K562 (cell line): Measurements from ENCODE around the gene PPP1R10. TPM values are rescaled to one million over a fixed set of nuclear protein-coding genes. Genes with fewer than 3 reads are reported as not detected.

ENCODE experiments used
- CBFA2T2 ChIP-seq: fragments of 450-650 bp; conservative IDR thresholded peaks from 2 replicates; pipeline ENCODE4 v1.6.1; 2017; ENCODE audit warnings: mild to moderate bottlenecking
- CHCHD3 ChIP-seq: fragments of 250-450 bp; sonication (Bioruptor Pico); IDR thresholded peaks from 2 replicates; pipeline ENCODE4 v2.1.2; 2022; ENCODE audit warnings: mild to moderate bottlenecking
- CREB3L1 ChIP-seq: fragments of 450-650 bp; IDR thresholded peaks from 2 replicates; pipeline ENCODE4 v1.6.1; 2014; ENCODE audit warnings: low read depth, mild to moderate bottlenecking, moderate library complexity, borderline replicate concordance
- CREBBP ChIP-seq: IDR thresholded peaks from one replicate; pipeline ENCODE4 v1.6.1; 2012; ENCODE audit warnings: low read depth, mild to moderate bottlenecking, control low read depth, inconsistent platforms, low read length
- ETS2 ChIP-seq: IDR thresholded peaks from 2 replicates; pipeline ENCODE4 v1.6.1; 2016; ENCODE audit warnings: borderline replicate concordance, missing genetic modification characterization, mild to moderate bottlenecking, moderate library complexity, missing compliant biosample characterization; ENCODE audit not compliant: poor library complexity, severe bottlenecking
- ETV1 ChIP-seq: fragments of 450-650 bp; conservative IDR thresholded peaks from 2 replicates; pipeline ENCODE4 v1.6.1; 2016; ENCODE audit warnings: missing genetic modification characterization, control low read depth, low read depth, missing compliant biosample characterization
- GTF2F1 ChIP-seq: IDR thresholded peaks from 2 replicates; pipeline ENCODE4 v1.6.1; 2011; ENCODE audit warnings: low read depth, low read length, improper control_type of control experiment
- HDAC2 ChIP-seq: fragments of 450-650 bp; IDR thresholded peaks from 2 replicates; pipeline ENCODE4 v1.6.1; 2016; ENCODE audit warnings: mild to moderate bottlenecking
- HDGF ChIP-seq: fragments of 450-650 bp; IDR thresholded peaks from 2 replicates; pipeline ENCODE4 v1.6.1; 2016
- HNRNPUL1 ChIP-seq: fragments of 200-400 bp; formaldehyde crosslinking; IDR thresholded peaks from 2 replicates; pipeline ENCODE4 v1.6.1; 2017; ENCODE audit warnings: low read length
- IRF2 ChIP-seq: sonication (generic); formaldehyde crosslinking; IDR thresholded peaks from 2 replicates; pipeline ENCODE4 v1.8.1; 2022; ENCODE audit warnings: mild to moderate bottlenecking, missing genetic modification reagents
- MAFF ChIP-seq: IDR thresholded peaks from 2 replicates; pipeline ENCODE4 v1.6.1; 2012; ENCODE audit warnings: low read length, improper control_type of control experiment
- NCOA1 ChIP-seq: fragments of 450-650 bp; IDR thresholded peaks from 2 replicates; pipeline ENCODE4 v1.6.1; 2016; ENCODE audit warnings: low read depth
- NR2C1 ChIP-seq, 2 experiments: fragments of 450-650 bp; IDR thresholded peaks; 2 replicates each; pipeline ENCODE4 v1.6.1; 2017; ENCODE audit warnings: mild to moderate bottlenecking in 2 of 2, antibody characterized with exemption in 1 of 2, inconsistent platforms in 1 of 2, missing compliant biosample characterization in 1 of 2, missing genetic modification characterization in 1 of 2
- PHF21A ChIP-seq: fragments of 450-650 bp; IDR thresholded peaks from 2 replicates; pipeline ENCODE4 v1.6.1; 2017; ENCODE audit warnings: low read depth, borderline replicate concordance
- PYGO2 ChIP-seq: fragments of 450-650 bp; IDR thresholded peaks from 2 replicates; pipeline ENCODE4 v1.6.1; 2016; ENCODE audit warnings: mild to moderate bottlenecking, missing genetic modification characterization, moderate library complexity, missing compliant biosample characterization
- RBBP5 ChIP-seq: fragments of 200-600 bp; sonication (generic); IDR thresholded peaks from 2 replicates; pipeline ENCODE4 v1.6.1; 2012; ENCODE audit warnings: borderline replicate concordance, mild to moderate bottlenecking, low read length, control low read depth, inconsistent platforms; ENCODE audit not compliant: insufficient read depth, poor library complexity, severe bottlenecking
- SAFB2 ChIP-seq: fragments of 200-400 bp; formaldehyde crosslinking; IDR thresholded peaks from 2 replicates; pipeline ENCODE4 v1.6.1; 2018; ENCODE audit warnings: borderline replicate concordance, low read length, low read depth, moderate library complexity; ENCODE audit not compliant: severe bottlenecking
- SAP30 ChIP-seq: fragments of 200-600 bp; sonication (generic); IDR thresholded peaks from 2 replicates; pipeline ENCODE4 v1.6.1; 2012; ENCODE audit warnings: borderline replicate concordance, low read depth, mild to moderate bottlenecking, moderate library complexity, low read length, control low read depth, inconsistent platforms; ENCODE audit not compliant: insufficient read depth, poor library complexity, severe bottlenecking
- TAL1 ChIP-seq: fragments of 450-650 bp; IDR thresholded peaks from 2 replicates; pipeline ENCODE4 v1.6.1; 2016; ENCODE audit warnings: mild to moderate bottlenecking
- TCF7 ChIP-seq: sonication (generic); IDR thresholded peaks from 2 replicates; pipeline ENCODE4 v1.6.1; 2016; ENCODE audit warnings: antibody characterized with exemption, borderline replicate concordance
- ZC3H4 ChIP-seq: sonication (generic); formaldehyde crosslinking; IDR thresholded peaks from 2 replicates; pipeline ENCODE4 v1.9.0; 2021; ENCODE audit warnings: missing genetic modification reagents, borderline replicate concordance
- ZC3H8 ChIP-seq: fragments of 450-650 bp; IDR thresholded peaks from 2 replicates; pipeline ENCODE4 v1.6.1; 2017
- ZFX ChIP-seq: sonication (generic); formaldehyde crosslinking; IDR thresholded peaks from 2 replicates; pipeline ENCODE4 v1.8.0; 2022; ENCODE audit warnings: mild to moderate bottlenecking, missing genetic modification reagents, moderate library complexity
- ZNF140 ChIP-seq: fragments of 250-450 bp; sonication (Bioruptor Pico); IDR thresholded peaks from 2 replicates; pipeline ENCODE4 v1.8.0; 2021; ENCODE audit warnings: moderate library complexity, mild to moderate bottlenecking, inconsistent platforms
- ZNF175 ChIP-seq: fragments of 200-800 bp; sonication (Bioruptor generic); IDR thresholded peaks from 2 replicates; pipeline ENCODE4 v1.6.1; 2016; ENCODE audit warnings: low read depth, mild to moderate bottlenecking, missing genetic modification characterization, missing compliant biosample characterization
- ZNF23 ChIP-seq: fragments of 250-450 bp; sonication (Bioruptor Pico); IDR thresholded peaks from 2 replicates; pipeline ENCODE4 v1.4.0; 2020; ENCODE audit warnings: mild to moderate bottlenecking
- polyA plus RNA-seq, 8 experiments: library from polyadenylated mRNA; depleted of rRNA in 4 of 8; stranded (reverse) in 5 of 8; unstranded in 3 of 8; fragments of >200 nt; fragmentation: Nextera tagmentation in 2 of 8; fragmentation: Illumina TruSeq in 1 of 8; extraction: Ambion mirVana in 2 of 8; extraction: Trizol in 1 of 8; gene quantifications; 2 replicates each; pipeline versions ENCODE4 v1.2.1 to v1.2.3, GENCODE V29; 2011 to 2014; ENCODE audit warnings: inconsistent platforms in 1 of 8, missing spikeins in 1 of 8
- total RNA-seq, 7 experiments: library from RNA; depleted of rRNA in 6 of 7; stranded (reverse); fragments of >200 nt in 6 of 7; fragmentation: Illumina TruSeq in 2 of 7; extraction: Trizol in 2 of 7; gene quantifications; 2 replicates each; pipeline versions ENCODE4 v1.2.1 to v1.2.3, GENCODE V29; 2011 to 2021; ENCODE audit warnings: low replicate concordance in 1 of 7

Gene PPP1R10
- total and polyA plus RNA-seq, 9 of the 15 experiments (the other 6 are each of a cell fraction or from before 2014, with no cell fraction given): 14.1 to 65.5 (median 32.6) TPM

GRCh38 chr6:30571075-30571761, 45.8 kb downstream of the PPP1R10 start, which contains the start of gene ABCF1 (continued):
- TF ChIP-seq CREB3L1 (peak; percentile 94), RBBP5 (peak; percentile 93), CHCHD3 (CRISPR knock-in tag) (no peak), PYGO2 (no peak), MAFF (no peak), HDAC2 (peak; percentile 92), ZFX (CRISPR knock-in tag) (peak; percentile 88), IRF2 (CRISPR knock-in tag) (no peak), PHF21A (no peak), ETV1 (tag) (peak; percentile 80), TCF7 (peak; percentile 42; the same call in 1 of the 2 replicates), HNRNPUL1 (no peak), NR2C1 (IDR thresholded peaks at IDR 0.05) (peak; percentile 90), NR2C1 (tag; IDR thresholded peaks at IDR 0.05) (peak; percentile 91), CBFA2T2 (no peak), CREBBP (no peak), ZNF23 (0 out of 2 replicates have a peak, but pooled peaks have one; percentile 56), TAL1 (no peak), HDGF (no peak), NCOA1 (peak; percentile 88), SAP30 (peak; percentile 70), ETS2 (no peak), GTF2F1 (0 out of 2 replicates have a peak, but pooled peaks have one; percentile 74), ZC3H8 (no peak), SAFB2 (no peak), ZNF175 (CRISPR knock-in tag) (no peak), ZC3H4 (no peak), ZNF140 (no peak)
